ENCODE results near the gene ATMIN.

ATMIN gene

GRCh38 chr16:81035398-81035974, at the start of gene ATMIN:
Gene ATMIN, plus strand, starts transcription at chr16:81035842. Its CDS starts 29 bp downstream, at chr16:81035871.
- DNase-seq (ENCODE audit: low spot score): peak; percentile 84

GRCh38 chr16:80986557-80986956, 49.1 kb upstream of the ATMIN start:
- DNase-seq (ENCODE audit: low spot score): no peak

- no peak for DNase-seq (ENCODE audit: low spot score)
Measured at GRCh38 chr16:80988756-80989155, 46.9 kb upstream of the ATMIN start.

- DNase-seq (ENCODE audit: low spot score): no peak
Measured at GRCh38 chr16:80989801-80990200, 45.8 kb upstream of the ATMIN start.

GRCh38 chr16:80990577-80990976, 45.1 kb upstream of the ATMIN start:
- no peak for DNase-seq (ENCODE audit: low spot score)

- no peak for DNase-seq (ENCODE audit: low spot score)
Measured at GRCh38 chr16:80990978-80991377, 44.7 kb upstream of the ATMIN start.

- no peak for DNase-seq (ENCODE audit: low spot score)
Measured at GRCh38 chr16:80991792-80992430, 43.7 kb upstream of the ATMIN start.

GRCh38 chr16:80992676-80993293, 42.9 kb upstream of the ATMIN start:
- DNase-seq (ENCODE audit: low spot score): no peak

- DNase-seq (ENCODE audit: low spot score): no peak
Measured at GRCh38 chr16:80993307-80993706, 42.3 kb upstream of the ATMIN start.

GRCh38 chr16:80993834-80994233, 41.8 kb upstream of the ATMIN start:
- no peak for DNase-seq (ENCODE audit: low spot score)

GRCh38 chr16:80994451-80994850, 41.2 kb upstream of the ATMIN start:
- peak; percentile 26 for DNase-seq (ENCODE audit: low spot score)

GRCh38 chr16:80996688-80997138, 38.9 kb upstream of the ATMIN start:
- DNase-seq (ENCODE audit: low spot score): no peak

GRCh38 chr16:80997139-80997798, 38.4 kb upstream of the ATMIN start:
- no peak for DNase-seq (ENCODE audit: low spot score)

- no peak for DNase-seq (ENCODE audit: low spot score)
Measured at GRCh38 chr16:80997964-80998620, 37.5 kb upstream of the ATMIN start.

GRCh38 chr16:81000873-81001272, 34.8 kb upstream of the ATMIN start:
- DNase-seq (ENCODE audit: low spot score): no peak

- no peak for DNase-seq (ENCODE audit: low spot score)
Measured at GRCh38 chr16:81001330-81001729, 34.3 kb upstream of the ATMIN start.

GRCh38 chr16:81003064-81003463, 32.6 kb upstream of the ATMIN start:
- no peak for DNase-seq (ENCODE audit: low spot score)

GRCh38 chr16:81003610-81004460, 31.8 kb upstream of the ATMIN start:
- DNase-seq (ENCODE audit: low spot score): no peak

GRCh38 chr16:81004646-81005353, 30.8 kb upstream of the ATMIN start:
- DNase-seq (ENCODE audit: low spot score): peak; percentile 63

GRCh38 chr16:81005610-81006161, 30.0 kb upstream of the ATMIN start:
- DNase-seq (ENCODE audit: low spot score): peak; percentile 27
